ENCODE data around the gene BANP. TPM values are rescaled to one million over a fixed set of nuclear protein-coding genes. Genes with fewer than 3 reads are reported as not detected.
A peak's percentile ranks its signal among the peaks of the same experiment; 100 is the strongest.

Gene BANP
- total and polyA plus RNA-seq, 2 donors (not counting 3 experiments of a cell fraction or from before 2014, with no cell fraction given), result 22.4 to 33.8 TPM

GRCh38 chr16:87930456-87930855 is 20.8 kb upstream of the BANP start:
- Histone ChIP-seq H3K4me3 (replicated peaks in 1 of 3; ENCODE audit: insufficient read depth in 1 of 3, low read depth in 1 of 3, low read length in 3 of 3) (no peak overlapping the region), H3K36me3 (ENCODE audit: control insufficient read depth in 2 of 2, extremely low read depth in 1 of 2, insufficient read depth in 2 of 2, low read length in 2 of 2) (no peaks in the 10 kb centered on the region), H3K9me3 (replicated peaks; ENCODE audit: control insufficient read depth, insufficient read depth, low read length) (no peaks in the 10 kb centered on the region), H3K9ac (replicated peaks; ENCODE audit: extremely low read depth, insufficient read depth, low read length) (no peak overlapping the region), H3K27me3 (ENCODE audit: control insufficient read depth in 2 of 2, insufficient read depth in 2 of 2, low read length in 2 of 2) (peaks cover 0 to 2% of the 10 kb centered on the region in 2 experiments), H2AFZ (ENCODE audit: low read depth, low read length) (no peak overlapping the region), H3K4me1 (ENCODE audit: control insufficient read depth, extremely low read depth, insufficient read depth, low read length) (no peaks in the 10 kb centered on the region), H4K20me1 (replicated peaks; ENCODE audit: control insufficient read depth, extremely low read depth, insufficient read depth, low read length) (no peaks in the 10 kb centered on the region), H3K9me1 (replicated peaks; ENCODE audit: control insufficient read depth, extremely low read depth, insufficient read depth, low read length) (no peaks in the 10 kb centered on the region), H3K27ac (ENCODE audit: insufficient read depth, low read depth, low read length) (no peak overlapping the region), H3K4me2 (ENCODE audit: insufficient read depth, low read length) (no peak overlapping the region), H3K79me2 (ENCODE audit: control insufficient read depth, insufficient read depth, low read length) (no peaks in the 10 kb centered on the region)
- CTCF ChIA-PET, result interaction anchor here (1.0 kb wide), 2 partner anchors 22 to 151 kb away, joined by 3 read pairs; no protein-coding TSS in a partner anchor
- BruUV-seq (replicated peaks), result no TSS peak
- dilution Hi-C loops (cut with MboI; ENCODE audit: extremely low pct_ligation_motif_present, low sequenced_read_pairs) (no loop called here), intact Hi-C loops (cut with micrococcal nuclease) (no loop called here)
- POLR2A ChIA-PET, result no interaction called here
- no peak for FAIRE-seq
- DNase-seq (ENCODE audit: low read depth, low spot score), result no peak
- TF ChIP-seq MAX (IDR thresholded peaks at IDR 0.05; ENCODE audit: insufficient read depth, insufficient read length) (no peak), GATA2 (IDR thresholded peaks at IDR 0.05; ENCODE audit: insufficient read depth, insufficient read length, low read depth, low read length) (no peak), CTCF (IDR thresholded peaks at IDR 0.05; ENCODE audit: extremely low read depth in 1 of 2, insufficient read depth in 1 of 2, low read depth in 1 of 2, low read length in 2 of 2) (peak in 1 of 2 donors; percentile 10), MYC (IDR thresholded peaks at IDR 0.05; ENCODE audit: low read depth, low read length) (no peak)

DNA sequence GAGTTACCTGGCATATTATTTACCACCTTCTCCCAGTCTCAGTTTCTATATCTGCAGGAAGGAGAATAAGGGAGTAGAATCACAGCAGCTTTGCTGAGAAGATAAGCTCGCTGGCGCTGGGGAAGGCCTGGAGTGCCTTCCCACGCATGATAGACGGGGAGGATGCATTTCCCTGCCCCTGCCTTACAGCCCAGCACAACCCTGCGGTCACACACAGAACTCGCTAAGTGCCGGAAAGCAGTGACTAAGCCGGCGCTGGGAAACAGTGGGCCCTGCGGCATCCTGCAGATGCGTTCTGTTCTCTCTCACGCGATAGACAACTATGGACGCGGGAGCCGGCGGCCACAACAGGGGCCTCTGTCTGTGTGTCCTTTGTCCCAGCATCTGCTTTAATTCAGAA is 19.7 kb upstream of the BANP start:
- peaks cover 0 to 2% of the 10 kb centered on the region in 2 experiments for H3K27me3 ChIP-seq (ENCODE audit: control insufficient read depth in 2 of 2, insufficient read depth in 2 of 2, low read length in 2 of 2)
- no peak overlapping the region for H2AFZ ChIP-seq (ENCODE audit: low read depth, low read length)
- DNase-seq (ENCODE audit: low read depth, low spot score), result no peak
- H4K20me1 ChIP-seq (replicated peaks; ENCODE audit: control insufficient read depth, extremely low read depth, insufficient read depth, low read length), result no peaks in the 10 kb centered on the region
- no peaks in the 10 kb centered on the region for H3K79me2 ChIP-seq (ENCODE audit: control insufficient read depth, insufficient read depth, low read length)
- dilution Hi-C loops (cut with MboI; ENCODE audit: extremely low pct_ligation_motif_present, low sequenced_read_pairs) (no loop called here), intact Hi-C loops (cut with micrococcal nuclease) (no loop called here)
- H3K4me1 ChIP-seq (ENCODE audit: control insufficient read depth, extremely low read depth, insufficient read depth, low read length), result no peaks in the 10 kb centered on the region
- no peaks in the 10 kb centered on the region for H3K9me3 ChIP-seq (replicated peaks; ENCODE audit: control insufficient read depth, insufficient read depth, low read length)
- no peaks in the 10 kb centered on the region for H3K9me1 ChIP-seq (replicated peaks; ENCODE audit: control insufficient read depth, extremely low read depth, insufficient read depth, low read length)
- no TSS peak for BruUV-seq (replicated peaks)
- FAIRE-seq, result no peak
- H3K4me3 ChIP-seq (replicated peaks in 1 of 3; ENCODE audit: insufficient read depth in 1 of 3, low read depth in 1 of 3, low read length in 3 of 3), result no peak overlapping the region
- H3K36me3 ChIP-seq (ENCODE audit: control insufficient read depth in 2 of 2, extremely low read depth in 1 of 2, insufficient read depth in 2 of 2, low read length in 2 of 2), result no peaks in the 10 kb centered on the region
- H3K27ac ChIP-seq (ENCODE audit: insufficient read depth, low read depth, low read length), result no peak overlapping the region
- TF ChIP-seq MYC (IDR thresholded peaks at IDR 0.05; ENCODE audit: low read depth, low read length), result no peak
- no peak for TF ChIP-seq GATA2 (IDR thresholded peaks at IDR 0.05; ENCODE audit: insufficient read depth, insufficient read length, low read depth, low read length)
- no peak for TF ChIP-seq CTCF (IDR thresholded peaks at IDR 0.05; ENCODE audit: extremely low read depth in 1 of 2, insufficient read depth in 1 of 2, low read depth in 1 of 2, low read length in 2 of 2)
- no peak for TF ChIP-seq JUN (IDR thresholded peaks at IDR 0.05; ENCODE audit: borderline replicate concordance, insufficient read depth, insufficient read length, low read depth)
- no peak for TF ChIP-seq POLR2A (IDR thresholded peaks at IDR 0.05; ENCODE audit: low read depth, low read length)
- no peak for TF ChIP-seq POLR2AphosphoS5 (IDR thresholded peaks at IDR 0.05; ENCODE audit: insufficient read depth, low read depth, low read length)
- TF ChIP-seq FOS (IDR thresholded peaks at IDR 0.05; ENCODE audit: borderline replicate concordance, insufficient read depth, low read length), result no peak
- no peak for TF ChIP-seq MAX (IDR thresholded peaks at IDR 0.05; ENCODE audit: insufficient read depth, insufficient read length)
- TF ChIP-seq EZH2 (IDR thresholded peaks at IDR 0.05; ENCODE audit: borderline replicate concordance, low read depth, low read length, severe bottlenecking), result no peak
- H3K9ac ChIP-seq (replicated peaks; ENCODE audit: extremely low read depth, insufficient read depth, low read length), result no peak overlapping the region
- no peak overlapping the region for H3K4me2 ChIP-seq (ENCODE audit: insufficient read depth, low read length)
- ChIA-PET POLR2A (no interaction called here), CTCF (no interaction called here)

Data from endothelial cell of umbilical vein (primary cell).